ENCODE data around the gene PLEKHM1.
"Not testable (repeated sequence)": the region's sequence is repeated elsewhere in the genome, so short reads cannot be mapped to it uniquely, and the experiment has no call there.

PLEKHM1 gene

GRCh38 chr17:45447650-45448049 is 42.9 kb downstream of the PLEKHM1 start:
- H3K4me3 ChIP-seq (ENCODE audit: low read depth, low read length); H3K79me2 ChIP-seq (ENCODE audit: control insufficient read depth, insufficient read depth, low read length, unreplicated experiment); H3K36me3 ChIP-seq (ENCODE audit: insufficient read depth, low read length); H3K27me3 ChIP-seq (ENCODE audit: insufficient read depth, low read length); H3K4me1 ChIP-seq (ENCODE audit: control insufficient read depth, insufficient read depth, low read length, unreplicated experiment); H3K27ac ChIP-seq (ENCODE audit: low read depth, low read length); H2AFZ ChIP-seq (ENCODE audit: low read length, unreplicated experiment): not testable (repeated sequence)

- not testable (repeated sequence) for H2AFZ ChIP-seq (ENCODE audit: low read length, unreplicated experiment); H3K27me3 ChIP-seq (ENCODE audit: insufficient read depth, low read length); H3K36me3 ChIP-seq (ENCODE audit: insufficient read depth, low read length); H3K4me3 ChIP-seq (ENCODE audit: low read depth, low read length); H3K27ac ChIP-seq (ENCODE audit: low read depth, low read length); H3K4me1 ChIP-seq (ENCODE audit: control insufficient read depth, insufficient read depth, low read length, unreplicated experiment); H3K79me2 ChIP-seq (ENCODE audit: control insufficient read depth, insufficient read depth, low read length, unreplicated experiment)
These were observed 43.5 kb downstream of the PLEKHM1 start for GRCh38 chr17:45446872-45447625.

- not testable (repeated sequence) for H3K27me3 ChIP-seq (ENCODE audit: insufficient read depth, low read length); H2AFZ ChIP-seq (ENCODE audit: low read length, unreplicated experiment); H3K4me1 ChIP-seq (ENCODE audit: control insufficient read depth, insufficient read depth, low read length, unreplicated experiment); H3K36me3 ChIP-seq (ENCODE audit: insufficient read depth, low read length); H3K4me3 ChIP-seq (ENCODE audit: low read depth, low read length); H3K79me2 ChIP-seq (ENCODE audit: control insufficient read depth, insufficient read depth, low read length, unreplicated experiment)
- peak overlapping the region; percentile 30; the same call in 1 of the 2 replicates for H3K27ac ChIP-seq (ENCODE audit: low read depth, low read length)
These were observed 44.4 kb downstream of the PLEKHM1 start for GRCh38 chr17:45445901-45446743.

- H3K4me1 ChIP-seq (ENCODE audit: control insufficient read depth, insufficient read depth, low read length, unreplicated experiment); H3K27me3 ChIP-seq (ENCODE audit: insufficient read depth, low read length); H2AFZ ChIP-seq (ENCODE audit: low read length, unreplicated experiment); H3K79me2 ChIP-seq (ENCODE audit: control insufficient read depth, insufficient read depth, low read length, unreplicated experiment); H3K4me3 ChIP-seq (ENCODE audit: low read depth, low read length); H3K27ac ChIP-seq (ENCODE audit: low read depth, low read length); H3K36me3 ChIP-seq (ENCODE audit: insufficient read depth, low read length): not testable (repeated sequence)
These were observed 45.4 kb downstream of the PLEKHM1 start for GRCh38 chr17:45444856-45445820.

- H3K4me3 ChIP-seq (ENCODE audit: low read depth, low read length); H3K79me2 ChIP-seq (ENCODE audit: control insufficient read depth, insufficient read depth, low read length, unreplicated experiment); H2AFZ ChIP-seq (ENCODE audit: low read length, unreplicated experiment); H3K36me3 ChIP-seq (ENCODE audit: insufficient read depth, low read length); H3K27ac ChIP-seq (ENCODE audit: low read depth, low read length); H3K27me3 ChIP-seq (ENCODE audit: insufficient read depth, low read length); H3K4me1 ChIP-seq (ENCODE audit: control insufficient read depth, insufficient read depth, low read length, unreplicated experiment): not testable (repeated sequence)
These were observed 46.2 kb downstream of the PLEKHM1 start for GRCh38 chr17:45444301-45444700.

GRCh38 chr17:45443371-45444260 is 46.9 kb downstream of the PLEKHM1 start:
- not testable (repeated sequence) for H3K27ac ChIP-seq (ENCODE audit: low read depth, low read length); H3K36me3 ChIP-seq (ENCODE audit: insufficient read depth, low read length); H3K4me1 ChIP-seq (ENCODE audit: control insufficient read depth, insufficient read depth, low read length, unreplicated experiment); H2AFZ ChIP-seq (ENCODE audit: low read length, unreplicated experiment); H3K4me3 ChIP-seq (ENCODE audit: low read depth, low read length); H3K27me3 ChIP-seq (ENCODE audit: insufficient read depth, low read length); H3K79me2 ChIP-seq (ENCODE audit: control insufficient read depth, insufficient read depth, low read length, unreplicated experiment)

- Histone ChIP-seq H2AFZ (ENCODE audit: low read length, unreplicated experiment) (no peak overlapping the region), H3K4me3 (ENCODE audit: low read depth, low read length) (no peak overlapping the region), H3K4me1 (ENCODE audit: control insufficient read depth, insufficient read depth, low read length, unreplicated experiment) (peaks cover 4% of the 10 kb centered on the region), H3K79me2 (ENCODE audit: control insufficient read depth, insufficient read depth, low read length, unreplicated experiment) (no peaks in the 10 kb centered on the region), H3K36me3 (ENCODE audit: insufficient read depth, low read length) (no peaks in the 10 kb centered on the region), H3K27ac (ENCODE audit: low read depth, low read length) (no peak overlapping the region), H3K27me3 (ENCODE audit: insufficient read depth, low read length) (no peaks in the 10 kb centered on the region)
These were observed 48.8 kb downstream of the PLEKHM1 start for GRCh38 chr17:45441526-45442310.

- not testable (repeated sequence) for H3K4me1 ChIP-seq (ENCODE audit: control insufficient read depth, insufficient read depth, low read length, unreplicated experiment); H3K79me2 ChIP-seq (ENCODE audit: control insufficient read depth, insufficient read depth, low read length, unreplicated experiment); H3K27ac ChIP-seq (ENCODE audit: low read depth, low read length); H3K27me3 ChIP-seq (ENCODE audit: insufficient read depth, low read length); H3K36me3 ChIP-seq (ENCODE audit: insufficient read depth, low read length); H3K4me3 ChIP-seq (ENCODE audit: low read depth, low read length); H2AFZ ChIP-seq (ENCODE audit: low read length, unreplicated experiment)
These were observed 49.5 kb downstream of the PLEKHM1 start for GRCh38 chr17:45440839-45441515.

- Histone ChIP-seq H3K27me3 (ENCODE audit: insufficient read depth, low read length) (no peaks in the 10 kb centered on the region), H3K27ac (ENCODE audit: low read depth, low read length) (no peak overlapping the region), H2AFZ (ENCODE audit: low read length, unreplicated experiment) (no peak overlapping the region), H3K4me1 (ENCODE audit: control insufficient read depth, insufficient read depth, low read length, unreplicated experiment) (no peaks in the 10 kb centered on the region), H3K4me3 (ENCODE audit: low read depth, low read length) (no peak overlapping the region), H3K79me2 (ENCODE audit: control insufficient read depth, insufficient read depth, low read length, unreplicated experiment) (no peaks in the 10 kb centered on the region), H3K36me3 (ENCODE audit: insufficient read depth, low read length) (no peaks in the 10 kb centered on the region)
These were observed 50.3 kb downstream of the PLEKHM1 start for GRCh38 chr17:45440161-45440778.
